Measurements from ENCODE around the gene MAP3K4.

DNA sequence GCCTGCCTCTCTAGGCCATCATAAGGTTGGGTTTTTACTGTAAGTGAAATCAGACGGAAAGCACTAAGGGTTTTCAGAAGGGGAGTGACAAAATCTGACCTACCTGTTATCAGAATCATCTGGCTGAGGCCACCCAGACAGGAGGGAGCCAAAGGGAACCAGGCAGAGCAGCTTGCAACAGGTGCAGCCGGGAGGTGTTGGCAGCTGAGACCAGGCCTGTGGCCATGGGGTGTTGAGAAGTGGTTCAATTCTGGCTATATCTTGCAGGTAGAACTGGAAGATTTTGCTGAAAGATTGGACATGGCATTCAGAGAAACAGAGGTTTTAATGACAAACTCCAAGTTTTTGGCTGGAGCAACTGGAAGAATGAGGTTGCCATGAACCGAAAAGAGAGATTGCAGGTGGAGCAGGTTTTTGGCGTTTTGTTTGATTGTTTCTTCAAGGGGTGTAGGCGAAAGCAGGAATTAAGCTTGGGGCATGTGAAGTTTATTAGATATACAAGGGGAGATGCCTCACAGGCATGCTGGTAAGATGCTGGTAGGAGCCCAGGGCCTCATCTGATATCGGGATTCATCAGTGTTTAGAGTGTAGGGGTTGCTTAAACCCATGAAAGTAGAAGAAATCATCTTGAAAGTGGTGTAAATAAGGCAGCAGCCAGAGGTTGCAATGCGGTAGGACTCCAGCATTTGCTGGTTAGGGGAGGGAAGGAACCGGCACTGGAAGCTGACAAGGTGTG, 35.1 kb upstream of the MAP3K4 start:
- TF ChIP-seq, protein P1, sequence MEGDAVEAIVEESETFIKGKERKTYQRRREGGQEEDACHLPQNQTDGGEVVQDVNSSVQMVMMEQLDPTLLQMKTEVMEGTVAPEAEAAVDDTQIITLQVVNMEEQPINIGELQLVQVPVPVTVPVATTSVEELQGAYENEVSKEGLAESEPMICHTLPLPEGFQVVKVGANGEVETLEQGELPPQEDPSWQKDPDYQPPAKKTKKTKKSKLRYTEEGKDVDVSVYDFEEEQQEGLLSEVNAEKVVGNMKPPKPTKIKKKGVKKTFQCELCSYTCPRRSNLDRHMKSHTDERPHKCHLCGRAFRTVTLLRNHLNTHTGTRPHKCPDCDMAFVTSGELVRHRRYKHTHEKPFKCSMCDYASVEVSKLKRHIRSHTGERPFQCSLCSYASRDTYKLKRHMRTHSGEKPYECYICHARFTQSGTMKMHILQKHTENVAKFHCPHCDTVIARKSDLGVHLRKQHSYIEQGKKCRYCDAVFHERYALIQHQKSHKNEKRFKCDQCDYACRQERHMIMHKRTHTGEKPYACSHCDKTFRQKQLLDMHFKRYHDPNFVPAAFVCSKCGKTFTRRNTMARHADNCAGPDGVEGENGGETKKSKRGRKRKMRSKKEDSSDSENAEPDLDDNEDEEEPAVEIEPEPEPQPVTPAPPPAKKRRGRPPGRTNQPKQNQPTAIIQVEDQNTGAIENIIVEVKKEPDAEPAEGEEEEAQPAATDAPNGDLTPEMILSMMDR (IDR thresholded peaks at IDR 0.05; ENCODE audit: control extremely low read depth in 1 of 3, insufficient read depth in 1 of 3, low read depth in 1 of 3, low read length in 3 of 3), result no peak
- TF ChIP-seq EZH2 (IDR thresholded peaks at IDR 0.05; ENCODE audit: low read depth, low read length, severe bottlenecking) (no peak), EGR1 (IDR thresholded peaks at IDR 0.05; ENCODE audit: borderline replicate concordance, low read depth, low read length) (no peak), GABPA (IDR thresholded peaks at IDR 0.05; ENCODE audit: borderline replicate concordance, insufficient read depth, low read length) (no peak), MAFK (IDR thresholded peaks at IDR 0.05; ENCODE audit: low read depth, low read length) (no peak), POLR2AphosphoS5 (IDR thresholded peaks at IDR 0.05; ENCODE audit: low read depth, low read length) (no peak), SP1 (IDR thresholded peaks at IDR 0.05; ENCODE audit: low read depth, low read length) (no peak), YY1 (IDR thresholded peaks at IDR 0.05; ENCODE audit: low read depth, low read length) (no peak)
- TF ChIP-seq, protein P2, sequence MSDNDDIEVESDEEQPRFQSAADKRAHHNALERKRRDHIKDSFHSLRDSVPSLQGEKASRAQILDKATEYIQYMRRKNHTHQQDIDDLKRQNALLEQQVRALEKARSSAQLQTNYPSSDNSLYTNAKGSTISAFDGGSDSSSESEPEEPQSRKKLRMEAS (IDR thresholded peaks at IDR 0.05), result no peak
